D721Med (cell line): Measurements from ENCODE around the gene TMEM123.
"Not testable (repeated sequence)": the region's sequence is repeated elsewhere in the genome, so short reads cannot be mapped to it uniquely, and the experiment has no call there.

ENCODE experiments used
- DNase-seq: peaks from one replicate; pipeline ENCODE4 v3.0.0; 2011; ENCODE audit warnings: low spot score; ENCODE audit not compliant: insufficient read length
- FAIRE-seq: peaks from 2 replicates; lab custom pipeline; 2011; peaks lifted over from hg19 to GRCh38; lab: Jason Lieb, UNC
- CTCF ChIP-seq: IDR thresholded peaks from 2 replicates; pipeline ENCODE4 v1.5.1; 2012; ENCODE audit warnings: mild to moderate bottlenecking, control low read depth; ENCODE audit not compliant: insufficient read depth; ENCODE audit errors: missing control alignments

TMEM123 gene

GRCh38 chr11:102438311-102439062 is 14.1 kb downstream of the TMEM123 start:
- no peak for DNase-seq
- no peak for FAIRE-seq
- TF ChIP-seq CTCF: no peak

- no peak for DNase-seq
- no peak for FAIRE-seq
- TF ChIP-seq CTCF: no peak
These were observed 14.8 kb downstream of the TMEM123 start for GRCh38 chr11:102437727-102438126.

- TF ChIP-seq CTCF: no peak
- DNase-seq: no peak
- FAIRE-seq: no peak
These were observed 15.6 kb downstream of the TMEM123 start for GRCh38 chr11:102436976-102437375.

- DNase-seq (no peak), FAIRE-seq (no peak)
- no peak for TF ChIP-seq CTCF
These were observed 16.0 kb downstream of the TMEM123 start for GRCh38 chr11:102436561-102436960.

- no peak for TF ChIP-seq CTCF
- no peak for FAIRE-seq
- DNase-seq: no peak
These were observed 16.9 kb downstream of the TMEM123 start for GRCh38 chr11:102435688-102436087.

GRCh38 chr11:102433571-102433970 is 19.0 kb downstream of the TMEM123 start:
- DNase-seq, FAIRE-seq: not testable (repeated sequence)

- FAIRE-seq, DNase-seq: not testable (repeated sequence)
These were observed 20.0 kb downstream of the TMEM123 start for GRCh38 chr11:102432560-102432959.

GRCh38 chr11:102431404-102431803 is 21.2 kb downstream of the TMEM123 start:
- DNase-seq (no peak), FAIRE-seq (no peak)
- no peak for TF ChIP-seq CTCF
